ENCODE results near the gene CRAT. TPM values are rescaled to one million over a fixed set of nuclear protein-coding genes. Genes with fewer than 3 reads are reported as not detected.

Gene CRAT
- total RNA-seq, 4 donors from 2014 or later = 25.3 to 61.5 (median 44.9) TPM

DNA sequence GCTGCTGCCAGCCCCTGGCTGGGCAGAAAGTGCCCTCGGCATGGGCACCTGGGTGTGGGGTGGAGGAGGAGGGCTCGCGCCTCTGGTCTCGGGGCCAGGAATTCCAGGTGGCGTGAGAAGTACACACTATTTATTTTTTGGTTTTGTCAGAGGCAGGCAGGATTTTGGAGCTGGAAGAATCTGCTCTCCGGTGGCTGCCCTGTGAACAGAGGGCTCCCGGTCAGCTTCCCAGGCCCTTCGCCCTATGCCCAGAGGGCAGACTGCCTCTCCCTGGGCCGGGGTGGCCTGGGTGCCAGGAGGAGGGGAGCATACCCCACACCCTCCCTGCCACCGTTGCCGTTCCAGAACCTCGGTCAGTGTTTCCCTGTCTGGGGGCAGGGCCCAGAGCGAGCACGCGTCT is 21.3 kb downstream of the CRAT start:
- intact Hi-C loops (cut with DNase I) = no loop called here
- Histone ChIP-seq H3K36me3 (peaks cover 23 to 66% (median 30%) of the 10 kb centered on the region in 3 donors), H3K27me3 (no peaks in the 10 kb centered on the region), H3K27ac (no peak overlapping the region), H3K4me1 (peaks cover 0 to 50% (median 3%) of the 10 kb centered on the region in 3 donors), H3K9me3 (no peaks in the 10 kb centered on the region), H3K4me3 (no peak overlapping the region)
- TF ChIP-seq POLR2A (IDR thresholded peaks at IDR 0.05) = no peak
- TF ChIP-seq, protein P1, sequence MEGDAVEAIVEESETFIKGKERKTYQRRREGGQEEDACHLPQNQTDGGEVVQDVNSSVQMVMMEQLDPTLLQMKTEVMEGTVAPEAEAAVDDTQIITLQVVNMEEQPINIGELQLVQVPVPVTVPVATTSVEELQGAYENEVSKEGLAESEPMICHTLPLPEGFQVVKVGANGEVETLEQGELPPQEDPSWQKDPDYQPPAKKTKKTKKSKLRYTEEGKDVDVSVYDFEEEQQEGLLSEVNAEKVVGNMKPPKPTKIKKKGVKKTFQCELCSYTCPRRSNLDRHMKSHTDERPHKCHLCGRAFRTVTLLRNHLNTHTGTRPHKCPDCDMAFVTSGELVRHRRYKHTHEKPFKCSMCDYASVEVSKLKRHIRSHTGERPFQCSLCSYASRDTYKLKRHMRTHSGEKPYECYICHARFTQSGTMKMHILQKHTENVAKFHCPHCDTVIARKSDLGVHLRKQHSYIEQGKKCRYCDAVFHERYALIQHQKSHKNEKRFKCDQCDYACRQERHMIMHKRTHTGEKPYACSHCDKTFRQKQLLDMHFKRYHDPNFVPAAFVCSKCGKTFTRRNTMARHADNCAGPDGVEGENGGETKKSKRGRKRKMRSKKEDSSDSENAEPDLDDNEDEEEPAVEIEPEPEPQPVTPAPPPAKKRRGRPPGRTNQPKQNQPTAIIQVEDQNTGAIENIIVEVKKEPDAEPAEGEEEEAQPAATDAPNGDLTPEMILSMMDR (IDR thresholded peaks at IDR 0.05) = no peak
- no peak for DNase-seq
- WGBS, 2 donors = 77 to 88% methylated on average over 5 to 10 of the region's 15 CpGs

DNA sequence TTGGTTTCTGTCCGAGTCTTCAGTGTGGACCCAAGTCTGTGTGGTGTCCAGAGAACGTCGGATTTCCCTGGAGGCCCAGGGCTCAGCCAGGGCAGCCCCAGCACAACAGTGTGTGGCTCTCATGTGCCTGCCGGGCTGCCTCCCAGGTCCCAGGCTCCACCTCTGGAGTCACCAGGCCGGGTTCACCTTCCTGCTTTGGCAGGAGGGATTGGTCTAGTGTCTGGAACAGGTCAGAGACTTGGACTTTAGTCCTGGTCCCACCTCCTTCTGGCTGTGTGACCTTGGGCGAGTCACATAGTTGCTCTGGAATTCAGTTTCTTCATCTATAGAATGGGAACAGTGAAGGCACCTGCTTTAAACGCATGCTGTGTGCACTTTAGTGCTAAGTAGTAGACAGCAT is 26.5 kb downstream of the CRAT start:
- H3K4me1 ChIP-seq = peaks cover 13 to 58% (median 15%) of the 10 kb centered on the region in 3 donors
- no peak overlapping the region for H3K4me3 ChIP-seq
- TF ChIP-seq, protein P1 (IDR thresholded peaks at IDR 0.05) = no peak
- no peak for TF ChIP-seq POLR2A (IDR thresholded peaks at IDR 0.05)
- peak overlapping the region in 1 of 4 donors; percentile 3 for H3K27ac ChIP-seq
- intact Hi-C loops (cut with DNase I) = no loop called here
- WGBS, 2 donors = no CpG with 5 or more reads among the region's 7 CpGs
- DNase-seq = no peak
- H3K27me3 ChIP-seq = no peaks in the 10 kb centered on the region
- H3K9me3 ChIP-seq = no peaks in the 10 kb centered on the region
- H3K36me3 ChIP-seq = peaks cover 16 to 52% (median 22%) of the 10 kb centered on the region in 3 donors

DNA sequence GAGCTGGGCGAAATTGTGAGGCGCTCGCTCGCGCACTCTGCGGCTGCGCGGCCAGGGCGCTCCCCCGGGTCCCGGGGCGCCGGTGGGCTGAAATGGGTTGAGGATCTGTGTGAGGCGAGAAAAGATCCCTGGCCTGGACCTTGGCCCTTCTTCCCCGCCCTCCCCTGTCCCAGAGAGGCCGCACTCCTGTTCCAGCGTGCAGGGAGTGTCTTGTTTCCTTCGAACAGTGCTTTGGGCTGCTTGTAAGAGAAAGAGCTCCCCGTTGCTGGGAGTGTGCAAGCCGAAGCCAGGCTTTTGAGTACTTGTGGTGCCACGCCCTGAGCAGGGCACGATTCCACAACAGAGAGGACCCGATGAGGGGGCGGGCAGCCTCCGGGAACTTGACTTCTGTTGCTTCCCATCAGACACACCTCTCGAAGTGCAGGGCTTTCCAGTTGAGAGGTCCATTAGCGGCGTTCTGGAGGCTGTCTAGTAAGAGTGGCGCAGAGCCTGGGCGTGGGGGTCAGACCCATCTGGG is 29.1 kb downstream of the CRAT start:
- H3K9me3 ChIP-seq = no peaks in the 10 kb centered on the region
- 0% methylated on average over 5 to 10 of the region's 30 CpGs for WGBS, 2 donors
- H3K27me3 ChIP-seq = no peaks in the 10 kb centered on the region
- H3K4me1 ChIP-seq = peaks cover 13 to 53% (median 15%) of the 10 kb centered on the region in 3 donors
- H3K4me3 ChIP-seq = peak overlapping the region; percentile 68 to 98 (median 76)
- H3K36me3 ChIP-seq = peaks cover 13 to 27% (median 15%) of the 10 kb centered on the region in 3 donors
- intact Hi-C loops (cut with DNase I) = no loop called here
- peak in 1 of 4 donors; percentile 2 for TF ChIP-seq POLR2A (IDR thresholded peaks at IDR 0.05)
- TF ChIP-seq, protein P1 (IDR thresholded peaks at IDR 0.05) = no peak
- peak overlapping the region; percentile 87 to 93 (median 89) for H3K27ac ChIP-seq
- DNase-seq = no peak

DNA sequence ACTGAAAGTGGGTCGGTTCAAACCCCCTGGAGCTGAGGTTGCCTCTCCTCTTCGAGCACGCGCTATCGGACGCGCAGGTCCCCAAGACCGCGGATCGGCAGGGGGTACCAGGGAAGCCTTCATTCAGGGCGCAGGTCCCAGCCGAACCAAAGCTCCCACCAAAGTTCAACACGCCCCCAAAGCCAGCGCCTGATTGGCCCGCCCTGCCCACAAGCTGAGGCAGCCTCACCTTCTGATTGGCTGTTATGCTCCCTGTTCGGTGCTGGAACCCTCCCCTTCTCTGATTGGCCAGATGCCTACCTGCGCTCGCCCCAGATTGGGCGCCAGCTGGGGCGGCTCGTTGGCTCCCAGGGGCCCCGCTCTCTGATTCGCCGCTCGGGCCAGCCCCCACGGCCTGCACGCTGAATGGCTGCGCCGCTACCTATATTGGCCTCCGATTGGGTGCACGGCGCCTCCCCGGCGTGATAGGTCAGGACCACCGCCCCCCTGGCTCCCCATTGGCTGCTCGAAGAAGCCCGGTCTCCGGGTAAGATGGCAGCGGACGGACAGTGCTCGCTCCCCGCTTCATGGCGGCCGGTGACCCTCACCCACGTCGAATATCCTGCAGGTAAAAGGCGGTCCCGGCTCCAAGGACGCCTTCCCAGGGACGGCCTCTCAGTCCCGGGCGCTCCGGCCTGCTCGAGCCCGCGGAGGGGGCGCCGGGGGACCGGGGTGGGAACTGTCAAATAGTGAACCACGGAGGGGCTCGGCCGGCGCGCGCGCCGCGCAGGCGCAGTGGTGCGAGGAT is 29.8 kb downstream of the CRAT start, which contains the start of gene DOLPP1:
TSS of gene DOLPP1 (plus strand) at position 511 of the 787 bp plus-strand sequence. CDS start at position 532, 21 bp downstream.
- Histone ChIP-seq H3K36me3 (peaks cover 6 to 20% (median 9%) of the 10 kb centered on the region in 3 donors), H3K27ac (peak within 1 kb of the TSS; percentile 87 to 93 (median 89)), H3K27me3 (no peaks in the 10 kb centered on the region), H3K4me3 (peak within 1 kb of the TSS; percentile 68 to 98 (median 76)), H3K9me3 (no peaks in the 10 kb centered on the region), H3K4me1 (peaks cover 13 to 49% (median 15%) of the 10 kb centered on the region in 3 donors)
- peak; percentile 98 for DNase-seq
- intact Hi-C loops (cut with DNase I) = no loop called here
- 0% methylated on average over 5 to 10 of the region's 70 CpGs for WGBS, 2 donors
- TF ChIP-seq POLR2A (IDR thresholded peaks at IDR 0.05) = peak in 3 of 4 donors; percentile 51 to 77 (median 61)
- TF ChIP-seq, protein P1 (IDR thresholded peaks at IDR 0.05) = peak in 3 of 6 experiments; percentile 8 to 10 (median 9)

DNA sequence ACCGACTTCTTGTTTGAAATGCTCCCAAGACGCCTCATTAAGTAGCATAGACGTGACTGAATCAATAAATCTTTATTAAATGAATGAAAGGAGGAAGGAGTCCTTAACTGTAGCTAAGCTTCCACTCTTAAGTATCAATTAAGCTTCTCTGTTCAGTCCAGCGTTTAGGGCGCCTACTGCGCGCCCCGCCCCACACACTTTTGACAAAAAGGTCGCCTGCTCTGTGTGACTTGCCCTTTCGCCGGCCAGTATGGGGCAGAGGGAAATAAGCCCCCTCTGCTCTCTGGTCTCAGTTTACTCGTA is 30.3 kb downstream of the CRAT start:
- 6 to 13% methylated on average over 4 to 9 of the region's 12 CpGs for WGBS, 2 donors
- H3K9me3 ChIP-seq = no peaks in the 10 kb centered on the region
- H3K4me1 ChIP-seq = peaks cover 13 to 49% (median 15%) of the 10 kb centered on the region in 3 donors

More for the DNA sequence above, 30.3 kb downstream of the CRAT start:
- Histone ChIP-seq H3K4me3 (peak overlapping the region; percentile 68 to 98 (median 76)), H3K36me3 (peaks cover 3 to 15% (median 3%) of the 10 kb centered on the region in 3 donors), H3K27ac (peak overlapping the region; percentile 78 to 93 (median 84)), H3K27me3 (no peaks in the 10 kb centered on the region)
- intact Hi-C loops (cut with DNase I) = no loop called here
- no peak for TF ChIP-seq POLR2A (IDR thresholded peaks at IDR 0.05)
- TF ChIP-seq, protein P1 (IDR thresholded peaks at IDR 0.05) = no peak
- DNase-seq = no peak
